Fibroblast of the aortic adventitia (primary cell): ENCODE data around the gene SSR2. TPM values are rescaled to one million over a fixed set of nuclear protein-coding genes. Genes with fewer than 3 reads are reported as not detected.

ENCODE experiments used
- DNase-seq: peaks from one replicate; pipeline ENCODE4 v3.0.0-alpha.2; 2010; ENCODE audit warnings: low read depth
- H3K4me3 ChIP-seq: 2 replicates; pipeline ENCODE4 v1.5.1; 2011; ENCODE audit warnings: low read depth, mild to moderate bottlenecking, control low read depth, low read length, moderate library complexity
- total RNA-seq: library from RNA; depleted of rRNA; stranded (reverse); fragments of >200 nt; gene quantifications from 2 replicates; pipeline ENCODE4 v1.2.3, GENCODE V29; 2012; ENCODE audit warnings: low replicate concordance
- TF ChIP-seq, protein P1 (sequence below): IDR thresholded peaks from 2 replicates; pipeline ENCODE4 v1.5.1; 2011; ENCODE audit warnings: mild to moderate bottlenecking, low read length, control low read depth, inconsistent platforms; ENCODE audit not compliant: insufficient read depth

SSR2 gene
- total RNA-seq = 339 and 472 TPM in 2 replicates

DNA sequence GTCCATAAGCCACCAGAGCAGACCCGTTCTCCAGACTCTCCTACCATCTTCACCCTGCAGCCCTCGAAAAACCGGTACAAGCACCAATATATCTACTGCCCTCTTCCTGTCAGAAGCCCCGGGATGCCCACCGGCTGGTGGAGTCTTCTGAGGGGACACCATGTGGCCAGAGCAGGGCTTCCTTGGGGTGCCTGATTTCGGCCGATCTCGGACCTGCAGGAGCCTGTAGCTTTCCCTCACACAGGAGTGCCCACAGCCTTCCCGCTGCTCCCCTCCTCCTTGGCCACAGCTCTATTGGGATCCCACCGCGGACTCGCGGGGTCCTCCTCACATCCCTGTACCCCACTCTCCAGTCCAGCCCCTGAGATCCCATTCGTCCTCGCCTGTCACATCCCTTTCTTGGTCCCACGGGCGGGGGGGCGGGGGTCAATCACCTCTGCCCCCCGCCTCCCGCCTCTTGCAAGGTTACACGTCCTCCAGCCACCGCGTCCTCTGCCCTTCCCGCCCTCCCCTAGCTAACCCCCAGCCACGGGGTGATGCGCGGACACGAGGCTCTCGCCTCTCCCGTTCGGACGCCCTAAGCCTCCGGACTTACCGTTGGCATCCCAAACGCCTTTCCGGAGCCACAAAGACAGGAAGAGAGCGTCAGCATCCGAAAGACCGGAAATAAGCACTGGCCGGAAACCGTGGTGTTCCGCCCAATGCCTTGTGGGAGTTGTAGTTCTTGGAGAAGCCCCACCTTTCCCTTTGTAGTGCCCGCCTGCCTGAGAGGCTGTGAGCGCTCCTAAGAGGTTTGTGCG is at the start of gene SSR2:
Gene SSR2 (minus strand): TSS at position 659 of the 800 bp plus-strand sequence. CDS start 784 bp downstream, outside the sequence.
- peak within 1 kb of the TSS; percentile 91 for H3K4me3 ChIP-seq

DNA sequence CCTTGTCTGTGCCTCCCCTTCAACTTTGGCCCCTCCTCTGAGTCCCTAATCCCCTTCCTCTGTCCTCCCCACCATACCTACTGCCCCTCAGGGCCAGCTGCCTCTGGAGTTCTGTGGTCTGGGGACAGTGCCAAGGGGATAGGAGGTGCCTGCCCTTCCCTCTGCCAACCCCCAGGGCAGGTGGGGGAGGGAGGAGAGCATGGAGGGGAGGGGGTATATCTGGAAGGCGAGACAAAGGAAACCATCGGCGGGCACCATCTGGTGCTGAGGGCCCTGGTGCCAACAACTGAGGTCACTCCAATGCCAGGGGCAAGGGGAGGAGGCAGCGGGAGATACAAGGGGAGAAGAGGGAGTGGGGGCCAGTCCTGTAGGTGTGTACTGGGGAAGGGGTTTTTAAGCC is 49.8 kb upstream of the SSR2 start:
- TF ChIP-seq, protein P1, sequence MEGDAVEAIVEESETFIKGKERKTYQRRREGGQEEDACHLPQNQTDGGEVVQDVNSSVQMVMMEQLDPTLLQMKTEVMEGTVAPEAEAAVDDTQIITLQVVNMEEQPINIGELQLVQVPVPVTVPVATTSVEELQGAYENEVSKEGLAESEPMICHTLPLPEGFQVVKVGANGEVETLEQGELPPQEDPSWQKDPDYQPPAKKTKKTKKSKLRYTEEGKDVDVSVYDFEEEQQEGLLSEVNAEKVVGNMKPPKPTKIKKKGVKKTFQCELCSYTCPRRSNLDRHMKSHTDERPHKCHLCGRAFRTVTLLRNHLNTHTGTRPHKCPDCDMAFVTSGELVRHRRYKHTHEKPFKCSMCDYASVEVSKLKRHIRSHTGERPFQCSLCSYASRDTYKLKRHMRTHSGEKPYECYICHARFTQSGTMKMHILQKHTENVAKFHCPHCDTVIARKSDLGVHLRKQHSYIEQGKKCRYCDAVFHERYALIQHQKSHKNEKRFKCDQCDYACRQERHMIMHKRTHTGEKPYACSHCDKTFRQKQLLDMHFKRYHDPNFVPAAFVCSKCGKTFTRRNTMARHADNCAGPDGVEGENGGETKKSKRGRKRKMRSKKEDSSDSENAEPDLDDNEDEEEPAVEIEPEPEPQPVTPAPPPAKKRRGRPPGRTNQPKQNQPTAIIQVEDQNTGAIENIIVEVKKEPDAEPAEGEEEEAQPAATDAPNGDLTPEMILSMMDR = no peak
- DNase-seq = no peak
- no peak overlapping the region for H3K4me3 ChIP-seq

More for the DNA sequence above, at the start of gene SSR2:
- DNase-seq = peak; percentile 92
- TF ChIP-seq, protein P1 = no peak

DNA sequence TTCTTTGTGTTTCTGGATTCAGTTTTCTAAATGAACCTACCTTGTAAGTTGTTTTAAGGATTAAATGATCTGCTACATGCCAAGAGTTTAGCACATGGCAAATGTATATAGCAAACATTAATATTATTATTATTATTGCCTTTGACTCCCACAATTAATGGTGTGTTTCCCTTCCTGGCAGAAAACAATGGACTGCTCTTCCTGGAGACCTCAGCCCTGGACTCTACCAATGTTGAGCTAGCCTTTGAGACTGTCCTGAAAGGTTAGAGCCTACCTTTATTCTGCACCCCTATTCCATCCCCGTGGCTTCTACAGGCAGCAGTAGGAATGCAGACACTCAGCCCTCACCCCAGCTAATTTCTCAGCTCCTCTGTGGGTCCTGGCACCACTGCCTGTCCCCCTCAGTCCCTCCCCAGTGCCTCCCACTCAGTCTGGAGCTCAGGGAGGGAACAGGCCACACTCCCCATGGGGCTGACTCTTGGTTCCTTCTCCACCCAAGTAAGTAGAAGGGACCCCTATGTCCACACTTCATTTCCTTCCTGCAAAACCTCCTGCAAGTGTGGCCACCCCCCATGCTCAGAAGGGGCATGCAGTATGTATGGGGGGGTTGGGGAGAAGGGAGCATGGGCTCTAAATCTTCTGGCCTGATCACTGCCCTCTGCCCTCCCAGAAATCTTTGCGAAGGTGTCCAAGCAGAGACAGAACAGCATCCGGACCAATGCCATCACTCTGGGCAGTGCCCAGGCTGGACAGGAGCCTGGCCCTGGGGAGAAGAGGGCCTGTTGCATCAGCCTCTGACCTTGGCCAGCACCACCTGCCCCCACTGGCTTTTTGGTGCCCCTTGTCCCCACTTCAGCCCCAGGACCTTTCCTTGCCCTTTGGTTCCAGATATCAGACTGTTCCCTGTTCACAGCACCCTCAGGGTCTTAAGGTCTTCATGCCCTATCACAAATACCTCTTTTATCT is 49.0 kb upstream of the SSR2 start:
- no peak for DNase-seq
- TF ChIP-seq, protein P1 = no peak
- H3K4me3 ChIP-seq = no peak overlapping the region

DNA sequence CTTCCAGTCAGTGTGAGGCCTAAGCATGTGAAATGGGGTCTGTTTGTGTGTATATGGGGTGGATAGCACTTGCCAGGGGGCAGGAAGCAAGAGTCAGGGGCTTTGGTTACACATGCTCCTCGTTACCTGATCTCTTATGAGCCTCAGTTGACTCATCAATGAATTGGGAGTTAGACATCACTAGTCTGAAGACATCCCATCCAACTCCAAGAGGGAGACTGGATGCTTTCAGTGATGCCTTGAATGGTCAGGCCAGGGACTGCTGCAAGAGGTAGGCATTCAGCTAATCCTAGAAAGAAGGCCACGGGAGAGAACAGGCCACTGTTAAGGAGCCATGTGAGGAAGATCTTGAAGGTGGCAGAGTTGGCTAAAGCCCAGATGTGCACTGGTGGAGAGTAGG is 46.5 kb upstream of the SSR2 start:
- TF ChIP-seq, protein P1 = no peak
- H3K4me3 ChIP-seq = no peak overlapping the region
- no peak for DNase-seq

DNA sequence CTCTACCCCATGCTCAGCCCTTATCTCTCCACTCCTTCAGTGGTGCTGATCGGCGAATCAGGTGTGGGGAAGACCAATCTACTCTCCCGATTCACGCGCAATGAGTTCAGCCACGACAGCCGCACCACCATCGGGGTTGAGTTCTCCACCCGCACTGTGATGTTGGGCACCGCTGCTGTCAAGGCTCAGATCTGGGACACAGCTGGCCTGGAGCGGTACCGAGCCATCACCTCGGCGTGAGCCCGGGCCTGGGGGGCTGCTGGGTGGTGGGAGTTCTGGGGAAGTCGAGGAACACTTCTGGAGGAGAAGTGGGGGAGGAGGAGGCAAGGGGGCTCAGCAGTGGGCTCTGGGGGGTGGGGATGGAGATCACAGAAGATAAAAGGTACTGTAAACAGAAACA is 45.1 kb upstream of the SSR2 start:
- no peak overlapping the region for H3K4me3 ChIP-seq
- TF ChIP-seq, protein P1 = no peak
- no peak for DNase-seq

DNA sequence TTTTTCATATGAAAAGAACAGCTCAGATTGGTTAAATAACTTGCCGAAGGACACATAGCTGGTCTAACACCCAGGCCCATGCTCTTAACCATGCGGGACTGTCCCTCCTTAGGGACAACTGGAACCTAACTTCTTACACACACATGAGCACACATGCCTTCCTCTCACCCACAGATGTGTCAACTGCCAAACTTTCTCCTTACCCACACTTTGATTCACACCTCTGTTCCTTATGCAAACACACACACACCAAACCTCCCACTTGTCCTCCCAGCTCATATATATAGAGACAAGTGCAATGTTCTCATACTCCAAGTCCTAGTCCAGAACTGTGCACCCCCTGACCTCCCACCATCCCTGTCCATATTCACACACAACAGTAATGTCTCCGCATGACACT is 44.5 kb upstream of the SSR2 start:
- H3K4me3 ChIP-seq = no peak overlapping the region
- TF ChIP-seq, protein P1 = no peak
- no peak for DNase-seq
